Left ventricle myocardium inferior (tissue), 1 donor: ENCODE measurements around the gene NR2F1-AS1. TPM values are rescaled to one million over a fixed set of nuclear protein-coding genes. Genes with fewer than 3 reads are reported as not detected.

Experiments
- DNase-seq: peaks from one replicate; pipeline ENCODE4 v3.0.0-alpha.2; 2020
- H3K27ac ChIP-seq: fragments of 200-600 bp; replicated peaks from 2 replicates; pipeline ENCODE4 v1.8.0; 2021
- H3K27me3 ChIP-seq: fragments of 200-600 bp; 2 replicates; pipeline ENCODE4 v1.8.0; 2021; ENCODE audit warnings: low read depth
- H3K36me3 ChIP-seq: fragments of 200-600 bp; 2 replicates; pipeline ENCODE4 v1.8.0; 2021
- H3K4me1 ChIP-seq: fragments of 200-600 bp; 2 replicates; pipeline ENCODE4 v1.8.0; 2021
- H3K4me3 ChIP-seq: fragments of 200-600 bp; 2 replicates; pipeline ENCODE4 v1.8.0; 2021; ENCODE audit warnings: mild to moderate bottlenecking, moderate library complexity
- H3K9me3 ChIP-seq: fragments of 200-600 bp; replicated peaks from 2 replicates; pipeline ENCODE4 v1.8.0; 2021
- intact Hi-C: fragments of 100-400 bp; cut with micrococcal nuclease; formaldehyde crosslinking; loops from one replicate; pipeline ENCODE4 v1.11.0; 2022
- total RNA-seq: library from RNA; stranded (reverse); fragmentation: NEBNext Ultra II Directional; extraction: Animal tissue kit (Norgen Biotek cat#: 25700); gene quantifications from one replicate; pipeline ENCODE4 v1.2.1, GENCODE V29; 2021
- TF ChIP-seq, protein P1 (sequence below): fragments of 200-600 bp; IDR thresholded peaks from 2 replicates; pipeline ENCODE4 v1.8.0; 2021; ENCODE audit warnings: antibody characterized with exemption, mild to moderate bottlenecking, borderline replicate concordance
- donor health status: DM: no; HTN: yes; CAD: no; lungs with severe emphysema.

NR2F1-AS1 gene
- total RNA-seq, 1 donor from 2014 or later = 0.60 TPM

GRCh38 chr5:93427316-93427715, 153.7 kb downstream of the NR2F1-AS1 start:
- intact Hi-C loops = no loop called here
- Histone ChIP-seq H3K27me3 (peaks cover 10% of the 10 kb centered on the region), H3K9me3 (no peaks in the 10 kb centered on the region), H3K4me3 (no peak overlapping the region), H3K4me1 (no peaks in the 10 kb centered on the region), H3K36me3 (no peaks in the 10 kb centered on the region), H3K27ac (no peak overlapping the region)
- DNase-seq = no peak
- TF ChIP-seq, protein P1, sequence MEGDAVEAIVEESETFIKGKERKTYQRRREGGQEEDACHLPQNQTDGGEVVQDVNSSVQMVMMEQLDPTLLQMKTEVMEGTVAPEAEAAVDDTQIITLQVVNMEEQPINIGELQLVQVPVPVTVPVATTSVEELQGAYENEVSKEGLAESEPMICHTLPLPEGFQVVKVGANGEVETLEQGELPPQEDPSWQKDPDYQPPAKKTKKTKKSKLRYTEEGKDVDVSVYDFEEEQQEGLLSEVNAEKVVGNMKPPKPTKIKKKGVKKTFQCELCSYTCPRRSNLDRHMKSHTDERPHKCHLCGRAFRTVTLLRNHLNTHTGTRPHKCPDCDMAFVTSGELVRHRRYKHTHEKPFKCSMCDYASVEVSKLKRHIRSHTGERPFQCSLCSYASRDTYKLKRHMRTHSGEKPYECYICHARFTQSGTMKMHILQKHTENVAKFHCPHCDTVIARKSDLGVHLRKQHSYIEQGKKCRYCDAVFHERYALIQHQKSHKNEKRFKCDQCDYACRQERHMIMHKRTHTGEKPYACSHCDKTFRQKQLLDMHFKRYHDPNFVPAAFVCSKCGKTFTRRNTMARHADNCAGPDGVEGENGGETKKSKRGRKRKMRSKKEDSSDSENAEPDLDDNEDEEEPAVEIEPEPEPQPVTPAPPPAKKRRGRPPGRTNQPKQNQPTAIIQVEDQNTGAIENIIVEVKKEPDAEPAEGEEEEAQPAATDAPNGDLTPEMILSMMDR = no peak

- Histone ChIP-seq H3K4me3 (no peak overlapping the region), H3K27ac (no peak overlapping the region), H3K36me3 (no peaks in the 10 kb centered on the region), H3K4me1 (no peaks in the 10 kb centered on the region), H3K27me3 (peaks cover 3% of the 10 kb centered on the region), H3K9me3 (no peaks in the 10 kb centered on the region)
- intact Hi-C loops = no loop called here
- TF ChIP-seq, protein P1 = no peak
- no peak for DNase-seq
These were observed 155.9 kb downstream of the NR2F1-AS1 start for GRCh38 chr5:93425096-93425495.

GRCh38 chr5:93423300-93423699, 157.7 kb downstream of the NR2F1-AS1 start:
- TF ChIP-seq, protein P1 = no peak
- Histone ChIP-seq H3K36me3 (no peaks in the 10 kb centered on the region), H3K9me3 (no peaks in the 10 kb centered on the region), H3K4me1 (no peaks in the 10 kb centered on the region), H3K27me3 (no peaks in the 10 kb centered on the region), H3K4me3 (no peak overlapping the region), H3K27ac (no peak overlapping the region)
- intact Hi-C loops = no loop called here
- DNase-seq = no peak

DNA sequence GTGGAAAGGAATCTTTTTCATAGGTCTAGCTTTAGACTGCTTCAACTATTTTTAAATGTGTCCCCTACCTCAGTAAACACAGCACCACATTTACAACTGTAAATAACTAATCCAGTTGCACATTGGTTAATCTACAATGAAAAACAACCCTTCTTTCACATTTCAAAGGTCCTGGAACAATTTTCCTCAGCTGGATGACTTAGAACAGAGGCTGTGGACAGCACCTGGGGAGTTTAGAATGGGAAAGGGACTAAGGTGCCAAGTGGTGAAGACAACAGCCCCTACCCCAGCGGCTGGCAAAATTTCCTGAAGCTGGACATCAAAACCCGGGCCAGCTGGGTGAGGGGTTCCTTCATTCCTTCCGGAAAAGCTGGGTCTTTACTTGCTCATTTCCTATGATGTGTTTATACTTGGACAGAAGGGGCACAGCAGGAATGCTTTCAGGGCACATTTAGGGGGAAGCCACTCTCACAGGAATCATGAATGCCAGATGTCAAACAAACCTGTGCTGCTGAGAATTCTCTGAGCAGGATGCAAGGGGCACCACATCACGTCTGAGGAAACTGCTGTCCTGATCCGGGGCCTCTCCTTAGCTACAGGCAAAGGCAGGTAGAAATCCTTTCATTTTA, 158.3 kb downstream of the NR2F1-AS1 start:
- DNase-seq = no peak
- no peaks in the 10 kb centered on the region for H3K27me3 ChIP-seq
- H3K4me1 ChIP-seq = no peaks in the 10 kb centered on the region
- TF ChIP-seq, protein P1 = no peak
- intact Hi-C loops = no loop called here
- no peaks in the 10 kb centered on the region for H3K9me3 ChIP-seq
- no peaks in the 10 kb centered on the region for H3K36me3 ChIP-seq
- H3K4me3 ChIP-seq = no peak overlapping the region
- H3K27ac ChIP-seq = no peak overlapping the region

- no peaks in the 10 kb centered on the region for H3K4me1 ChIP-seq
- TF ChIP-seq, protein P1 = no peak
- no peak for DNase-seq
- H3K36me3 ChIP-seq = no peaks in the 10 kb centered on the region
- intact Hi-C loops = no loop called here
- no peak overlapping the region for H3K27ac ChIP-seq
- no peaks in the 10 kb centered on the region for H3K27me3 ChIP-seq
- H3K4me3 ChIP-seq = no peak overlapping the region
- H3K9me3 ChIP-seq = no peaks in the 10 kb centered on the region
These were observed 159.0 kb downstream of the NR2F1-AS1 start for GRCh38 chr5:93421987-93422401.

DNA sequence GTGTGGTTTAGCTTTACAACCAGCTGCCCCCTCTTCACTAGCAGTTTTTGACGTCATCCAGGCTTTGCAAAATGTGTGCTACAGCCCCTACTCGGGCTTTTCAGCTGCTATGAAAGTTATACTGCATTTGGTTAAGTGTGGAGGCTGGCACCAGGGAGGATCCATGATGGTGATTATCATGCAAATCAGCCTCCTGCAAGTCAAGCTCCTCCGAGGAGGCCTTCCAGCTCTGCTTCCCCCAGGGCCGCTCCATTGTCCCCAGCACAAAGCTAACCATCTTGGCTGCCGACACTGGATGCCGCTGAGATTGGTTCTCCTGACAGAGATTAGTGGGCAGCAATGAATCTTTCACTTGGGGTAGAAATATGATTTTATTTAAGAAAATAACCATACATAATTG, 159.6 kb downstream of the NR2F1-AS1 start:
- no peaks in the 10 kb centered on the region for H3K4me1 ChIP-seq
- intact Hi-C loops = no loop called here
- TF ChIP-seq, protein P1 = no peak
- H3K4me3 ChIP-seq = no peak overlapping the region
- DNase-seq = no peak
- no peak overlapping the region for H3K27ac ChIP-seq
- H3K9me3 ChIP-seq = no peaks in the 10 kb centered on the region
- no peaks in the 10 kb centered on the region for H3K27me3 ChIP-seq
- H3K36me3 ChIP-seq = no peaks in the 10 kb centered on the region
